Prostate gland (tissue), 2 donors: ENCODE data around the gene RAVER2.

Experiments
- POLR2A ChIP-seq: fragments of 450-650 bp; IDR thresholded peaks from one replicate; pipeline ENCODE4 v1.6.1; 2016; ENCODE audit warnings: antibody characterized with exemption, mild to moderate bottlenecking
- POLR2AphosphoS5 ChIP-seq: sonication (generic); formaldehyde crosslinking; IDR thresholded peaks from one replicate; pipeline ENCODE4 v1.6.1; 2017; ENCODE audit warnings: antibody characterized with exemption
- TF ChIP-seq, protein P1 (sequence below), 4 experiments: fragments of 200-600 bp in 2 of 4; fragments of 450-650 bp in 2 of 4; sonication (generic) in 2 of 4; IDR thresholded peaks; 1 replicate in 3 of 4; 2 replicates in 1 of 4; pipeline ENCODE4 v1.5.1; 2016 to 2019; ENCODE audit warnings: antibody characterized with exemption in 4 of 4, mild to moderate bottlenecking in 2 of 4, moderate library complexity in 2 of 4

DNA sequence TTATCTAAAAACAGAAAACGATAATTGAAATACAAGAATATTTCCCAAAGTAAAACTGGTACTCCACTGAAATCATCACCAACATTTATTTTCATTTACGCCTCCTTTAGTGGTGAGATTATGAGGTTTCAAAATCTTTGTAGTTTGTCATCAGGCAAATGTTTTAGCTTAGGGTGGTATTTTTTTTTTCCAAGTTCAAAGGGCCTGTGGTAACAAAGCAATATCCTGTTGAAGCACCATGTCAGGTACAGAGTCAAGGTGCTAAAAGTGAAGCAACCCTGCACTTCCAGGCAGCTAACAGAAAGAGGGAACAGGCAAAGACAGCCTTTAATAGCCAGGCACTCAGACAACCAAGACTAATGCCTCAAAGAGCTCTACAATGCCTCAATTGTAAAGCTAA lies 132.3 kb downstream of the RAVER2 start:
- TF ChIP-seq, protein P1, sequence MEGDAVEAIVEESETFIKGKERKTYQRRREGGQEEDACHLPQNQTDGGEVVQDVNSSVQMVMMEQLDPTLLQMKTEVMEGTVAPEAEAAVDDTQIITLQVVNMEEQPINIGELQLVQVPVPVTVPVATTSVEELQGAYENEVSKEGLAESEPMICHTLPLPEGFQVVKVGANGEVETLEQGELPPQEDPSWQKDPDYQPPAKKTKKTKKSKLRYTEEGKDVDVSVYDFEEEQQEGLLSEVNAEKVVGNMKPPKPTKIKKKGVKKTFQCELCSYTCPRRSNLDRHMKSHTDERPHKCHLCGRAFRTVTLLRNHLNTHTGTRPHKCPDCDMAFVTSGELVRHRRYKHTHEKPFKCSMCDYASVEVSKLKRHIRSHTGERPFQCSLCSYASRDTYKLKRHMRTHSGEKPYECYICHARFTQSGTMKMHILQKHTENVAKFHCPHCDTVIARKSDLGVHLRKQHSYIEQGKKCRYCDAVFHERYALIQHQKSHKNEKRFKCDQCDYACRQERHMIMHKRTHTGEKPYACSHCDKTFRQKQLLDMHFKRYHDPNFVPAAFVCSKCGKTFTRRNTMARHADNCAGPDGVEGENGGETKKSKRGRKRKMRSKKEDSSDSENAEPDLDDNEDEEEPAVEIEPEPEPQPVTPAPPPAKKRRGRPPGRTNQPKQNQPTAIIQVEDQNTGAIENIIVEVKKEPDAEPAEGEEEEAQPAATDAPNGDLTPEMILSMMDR (IDR thresholded peaks at IDR 0.05) = no peak
- TF ChIP-seq POLR2A = no peak
- no peak for TF ChIP-seq POLR2AphosphoS5
